Panc1 (cell line): Measurements from ENCODE around the gene NAV1.

Source experiments
- POLR2AphosphoS5 ChIP-seq: IDR thresholded peaks from 2 replicates; pipeline ENCODE4 v1.6.1; 2012; ENCODE audit warnings: mild to moderate bottlenecking, low read depth, low read length, moderate library complexity
- TF ChIP-seq, protein P1 (sequence below): fragments of 450-650 bp; IDR thresholded peaks from 2 replicates; pipeline ENCODE4 v1.5.1; 2017; ENCODE audit warnings: mild to moderate bottlenecking

- TF ChIP-seq POLR2AphosphoS5 = no peak
- TF ChIP-seq, protein P1, sequence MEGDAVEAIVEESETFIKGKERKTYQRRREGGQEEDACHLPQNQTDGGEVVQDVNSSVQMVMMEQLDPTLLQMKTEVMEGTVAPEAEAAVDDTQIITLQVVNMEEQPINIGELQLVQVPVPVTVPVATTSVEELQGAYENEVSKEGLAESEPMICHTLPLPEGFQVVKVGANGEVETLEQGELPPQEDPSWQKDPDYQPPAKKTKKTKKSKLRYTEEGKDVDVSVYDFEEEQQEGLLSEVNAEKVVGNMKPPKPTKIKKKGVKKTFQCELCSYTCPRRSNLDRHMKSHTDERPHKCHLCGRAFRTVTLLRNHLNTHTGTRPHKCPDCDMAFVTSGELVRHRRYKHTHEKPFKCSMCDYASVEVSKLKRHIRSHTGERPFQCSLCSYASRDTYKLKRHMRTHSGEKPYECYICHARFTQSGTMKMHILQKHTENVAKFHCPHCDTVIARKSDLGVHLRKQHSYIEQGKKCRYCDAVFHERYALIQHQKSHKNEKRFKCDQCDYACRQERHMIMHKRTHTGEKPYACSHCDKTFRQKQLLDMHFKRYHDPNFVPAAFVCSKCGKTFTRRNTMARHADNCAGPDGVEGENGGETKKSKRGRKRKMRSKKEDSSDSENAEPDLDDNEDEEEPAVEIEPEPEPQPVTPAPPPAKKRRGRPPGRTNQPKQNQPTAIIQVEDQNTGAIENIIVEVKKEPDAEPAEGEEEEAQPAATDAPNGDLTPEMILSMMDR = no peak
Observed at GRCh38 chr1:201510734-201511133, 28.2 kb upstream of the NAV1 start.
